Osteocyte (in vitro differentiated cells): ENCODE results near the gene SOD3. TPM values are rescaled to one million over a fixed set of nuclear protein-coding genes. Genes with fewer than 3 reads are reported as not detected.

Source experiments
- DNase-seq: peaks from one replicate; pipeline ENCODE4 v3.0.0; 2021; ENCODE audit warnings: mixed read lengths; ENCODE audit not compliant: unreplicated experiment; ENCODE audit errors: extremely low spot score
- H3K27ac Mint-ChIP-seq: one replicate; pipeline ENCODE4 v1.8.0; 2021; ENCODE audit warnings: mild to moderate bottlenecking, mixed read lengths; ENCODE audit not compliant: unreplicated experiment
- H3K27me3 Mint-ChIP-seq: one replicate; pipeline ENCODE4 v1.8.0; 2021; ENCODE audit warnings: mixed read lengths; ENCODE audit not compliant: unreplicated experiment
- H3K36me3 Mint-ChIP-seq: one replicate; pipeline ENCODE4 v1.8.0; 2021; ENCODE audit warnings: mixed read lengths; ENCODE audit not compliant: unreplicated experiment
- H3K4me1 Mint-ChIP-seq: one replicate; pipeline ENCODE4 v1.8.0; 2021; ENCODE audit warnings: mixed read lengths; ENCODE audit not compliant: unreplicated experiment
- H3K4me3 Mint-ChIP-seq: one replicate; pipeline ENCODE4 v1.8.0; 2021; ENCODE audit warnings: mild to moderate bottlenecking, moderate library complexity, mixed read lengths; ENCODE audit not compliant: unreplicated experiment
- H3K9me3 Mint-ChIP-seq: one replicate; pipeline ENCODE4 v1.8.0; 2021; ENCODE audit warnings: mixed read lengths; ENCODE audit not compliant: unreplicated experiment
- total RNA-seq: library from RNA; stranded (reverse); gene quantifications from 2 replicates; pipeline ENCODE4 v1.2.1, GENCODE V29; 2021
- TF ChIP-seq, protein P1 (sequence below): fragments of 200-600 bp; sonication (generic); IDR thresholded peaks from 2 replicates; pipeline ENCODE4 v1.5.0; 2021; ENCODE audit warnings: antibody characterized with exemption, mild to moderate bottlenecking, moderate library complexity

The SOD3 gene
- total RNA-seq, 1 donor from 2014 or later, result 3.4 TPM

DNA sequence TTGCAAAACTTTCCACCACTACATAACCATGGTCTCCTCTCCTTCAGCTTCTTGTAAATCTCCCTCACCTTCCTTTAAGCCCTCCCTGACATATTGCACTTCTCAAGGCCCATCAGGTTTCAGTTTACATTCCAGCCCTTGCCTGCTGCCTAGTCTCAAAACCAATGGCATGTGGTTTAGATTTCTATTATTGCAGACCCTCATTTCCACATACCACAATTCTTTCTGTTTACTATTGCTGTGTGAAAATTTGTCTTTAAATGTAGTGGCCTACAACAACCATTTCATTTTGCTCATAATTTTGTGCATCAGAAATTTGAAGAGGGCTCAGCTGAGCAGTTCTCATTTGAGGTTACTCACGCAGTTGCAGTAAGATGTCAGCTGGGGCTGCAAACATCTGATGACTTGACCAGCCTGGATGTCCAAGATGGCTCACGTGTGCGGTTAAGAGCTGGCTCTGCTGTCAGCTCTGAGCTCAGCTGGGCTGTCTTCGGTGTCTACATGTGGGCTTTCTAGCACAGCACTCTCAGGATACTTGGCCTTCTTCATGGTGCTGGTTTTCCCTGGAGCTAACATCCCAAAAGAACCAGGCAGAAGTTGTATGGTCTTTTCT, 29.9 kb upstream of the SOD3 start:
- Mint-ChIP-seq H3K27me3 (no peaks in the 10 kb centered on the region), H3K36me3 (no peaks in the 10 kb centered on the region), H3K9me3 (no peaks in the 10 kb centered on the region), H3K4me3 (no peak overlapping the region), H3K4me1 (peaks cover 29% of the 10 kb centered on the region), H3K27ac (no peak overlapping the region)
- TF ChIP-seq, protein P1, sequence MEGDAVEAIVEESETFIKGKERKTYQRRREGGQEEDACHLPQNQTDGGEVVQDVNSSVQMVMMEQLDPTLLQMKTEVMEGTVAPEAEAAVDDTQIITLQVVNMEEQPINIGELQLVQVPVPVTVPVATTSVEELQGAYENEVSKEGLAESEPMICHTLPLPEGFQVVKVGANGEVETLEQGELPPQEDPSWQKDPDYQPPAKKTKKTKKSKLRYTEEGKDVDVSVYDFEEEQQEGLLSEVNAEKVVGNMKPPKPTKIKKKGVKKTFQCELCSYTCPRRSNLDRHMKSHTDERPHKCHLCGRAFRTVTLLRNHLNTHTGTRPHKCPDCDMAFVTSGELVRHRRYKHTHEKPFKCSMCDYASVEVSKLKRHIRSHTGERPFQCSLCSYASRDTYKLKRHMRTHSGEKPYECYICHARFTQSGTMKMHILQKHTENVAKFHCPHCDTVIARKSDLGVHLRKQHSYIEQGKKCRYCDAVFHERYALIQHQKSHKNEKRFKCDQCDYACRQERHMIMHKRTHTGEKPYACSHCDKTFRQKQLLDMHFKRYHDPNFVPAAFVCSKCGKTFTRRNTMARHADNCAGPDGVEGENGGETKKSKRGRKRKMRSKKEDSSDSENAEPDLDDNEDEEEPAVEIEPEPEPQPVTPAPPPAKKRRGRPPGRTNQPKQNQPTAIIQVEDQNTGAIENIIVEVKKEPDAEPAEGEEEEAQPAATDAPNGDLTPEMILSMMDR, result no peak
- DNase-seq, result peak; percentile 23

DNA sequence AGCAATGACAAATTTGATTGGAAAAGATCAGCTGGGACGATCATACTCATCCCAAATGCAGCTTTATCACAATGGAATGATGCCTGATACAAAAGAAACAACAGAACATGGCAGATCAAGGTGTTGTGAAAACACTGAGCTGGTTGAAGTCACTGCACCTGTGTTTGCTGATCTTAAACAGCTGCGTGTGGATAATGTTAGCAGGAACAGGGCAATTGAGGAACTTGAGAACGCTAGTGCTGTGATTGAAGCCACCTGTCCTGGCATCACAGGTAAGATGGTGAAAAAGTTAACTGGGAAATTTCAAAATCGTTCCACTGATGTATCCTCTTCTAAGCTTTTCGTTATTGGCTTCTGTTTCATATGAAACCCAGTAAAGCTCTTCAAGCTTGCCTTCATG, 27.4 kb upstream of the SOD3 start:
- Mint-ChIP-seq H3K9me3 (no peaks in the 10 kb centered on the region), H3K27ac (no peak overlapping the region)
- TF ChIP-seq, protein P1, result no peak

DNA sequence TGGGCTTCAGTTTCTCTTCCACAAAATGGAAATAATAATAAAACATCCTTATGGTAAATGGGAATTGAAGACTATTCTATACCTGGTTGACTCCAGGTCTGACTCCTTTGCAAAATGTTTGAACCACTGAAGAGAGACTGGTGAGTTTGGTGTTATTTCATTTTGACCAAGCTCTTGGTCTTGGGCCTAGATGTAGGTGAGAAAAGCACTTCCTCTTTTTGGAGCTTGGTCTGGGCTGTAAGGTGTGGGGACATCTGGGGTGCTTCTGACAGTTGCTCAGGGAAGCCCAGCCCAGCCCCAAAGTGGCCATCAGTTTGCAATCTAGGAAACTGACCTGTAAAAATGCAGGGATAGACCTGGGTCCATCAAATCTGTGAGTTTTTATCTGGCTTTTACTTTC, 26.8 kb upstream of the SOD3 start:
- Mint-ChIP-seq H3K27me3 (no peaks in the 10 kb centered on the region), H3K4me3 (no peak overlapping the region), H3K27ac (no peak overlapping the region), H3K9me3 (no peaks in the 10 kb centered on the region), H3K4me1 (peaks cover 40% of the 10 kb centered on the region), H3K36me3 (no peaks in the 10 kb centered on the region)
- peak; percentile 11 for DNase-seq
- TF ChIP-seq, protein P1, result no peak

More for the DNA sequence above, 27.4 kb upstream of the SOD3 start:
- no peaks in the 10 kb centered on the region for H3K27me3 Mint-ChIP-seq
- H3K4me3 Mint-ChIP-seq, result no peak overlapping the region
- DNase-seq, result peak; percentile 7
- H3K36me3 Mint-ChIP-seq, result no peaks in the 10 kb centered on the region
- peaks cover 40% of the 10 kb centered on the region for H3K4me1 Mint-ChIP-seq

DNA sequence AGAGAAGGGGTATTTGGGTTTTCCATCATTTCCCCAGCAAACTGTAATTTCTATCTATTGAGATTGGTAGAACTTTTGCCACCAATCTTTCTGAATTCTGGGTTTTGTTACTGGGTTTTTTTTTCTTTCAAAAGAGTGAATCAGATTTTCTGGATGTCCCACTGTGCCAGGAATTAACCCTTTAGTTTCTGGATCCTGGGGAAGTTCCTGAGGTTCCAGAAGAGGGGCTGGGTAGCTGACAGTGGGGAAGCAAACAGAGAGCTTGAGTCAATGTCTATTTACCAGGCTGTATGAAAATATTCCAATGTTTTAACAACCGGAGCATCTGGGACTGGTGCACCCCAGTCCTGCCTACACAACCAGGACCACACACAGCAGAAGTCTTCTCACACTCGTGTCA, 25.8 kb upstream of the SOD3 start:
- H3K4me1 Mint-ChIP-seq, result peaks cover 31% of the 10 kb centered on the region
- peak overlapping the region; percentile 89 for H3K27ac Mint-ChIP-seq
- H3K36me3 Mint-ChIP-seq, result no peaks in the 10 kb centered on the region

DNA sequence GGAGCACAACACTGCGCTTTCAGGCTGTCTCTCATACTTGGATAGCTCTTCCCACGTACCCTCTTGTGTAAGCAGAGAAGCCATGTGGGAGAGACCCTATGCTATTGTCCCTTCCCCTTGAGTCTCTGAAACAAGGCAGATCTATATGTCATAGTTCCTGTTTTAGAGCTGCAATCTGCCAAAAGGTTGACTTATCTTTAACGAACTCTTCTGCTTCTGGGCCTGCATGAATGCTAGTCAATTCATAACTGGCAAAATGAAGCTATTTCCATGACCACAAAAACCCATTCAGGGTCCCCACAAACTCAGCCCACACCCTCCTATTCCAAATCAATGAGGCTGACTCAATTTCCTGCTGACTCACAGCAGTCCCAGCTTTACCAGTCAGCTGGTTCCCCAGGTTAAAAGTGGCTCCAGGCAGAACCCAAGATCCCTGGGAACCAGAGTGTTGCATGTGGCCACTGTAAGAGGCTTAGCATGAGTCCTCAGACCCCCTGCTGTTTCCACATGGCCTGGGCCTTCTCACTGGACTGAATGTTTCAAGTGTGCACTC, 25.3 kb upstream of the SOD3 start:
- Mint-ChIP-seq H3K27me3 (no peaks in the 10 kb centered on the region), H3K27ac (peak overlapping the region; percentile 89), H3K36me3 (no peaks in the 10 kb centered on the region), H3K9me3 (no peaks in the 10 kb centered on the region), H3K4me1 (peaks cover 33% of the 10 kb centered on the region), H3K4me3 (no peak overlapping the region)
- peak; percentile 79 for DNase-seq
- TF ChIP-seq, protein P1, result no peak

More for the DNA sequence above, 25.8 kb upstream of the SOD3 start:
- H3K27me3 Mint-ChIP-seq, result no peaks in the 10 kb centered on the region
- DNase-seq, result no peak
- no peak overlapping the region for H3K4me3 Mint-ChIP-seq
- TF ChIP-seq, protein P1, result no peak
- no peaks in the 10 kb centered on the region for H3K9me3 Mint-ChIP-seq
